K562 (cell line): ENCODE results near the gene CTDNEP1. TPM values are rescaled to one million over a fixed set of nuclear protein-coding genes. Genes with fewer than 3 reads are reported as not detected.

ENCODE experiments used
- CBX5 ChIP-seq: IDR thresholded peaks from 2 replicates; pipeline ENCODE4 v1.6.1; 2014; ENCODE audit warnings: low read depth, borderline replicate concordance
- FOS ChIP-seq: IDR thresholded peaks from 3 replicates; pipeline ENCODE4 v1.6.1; 2011; ENCODE audit not compliant: insufficient read length; ENCODE audit errors: extremely low read depth
- HNRNPL ChIP-seq: fragments of 200-400 bp; formaldehyde crosslinking; IDR thresholded peaks from 2 replicates; pipeline ENCODE4 v1.6.1; 2017; ENCODE audit warnings: low read depth, mild to moderate bottlenecking, low read length
- KLF13 ChIP-seq: fragments of 450-650 bp; IDR thresholded peaks from 2 replicates; pipeline ENCODE4 v1.6.1; 2016; ENCODE audit warnings: missing genetic modification characterization, low read depth, mild to moderate bottlenecking, missing compliant biosample characterization, moderate library complexity, borderline replicate concordance
- MAX ChIP-seq: sonication (generic); formaldehyde crosslinking; IDR thresholded peaks from 2 replicates; pipeline ENCODE4 v1.9.0; 2022; ENCODE audit warnings: mild to moderate bottlenecking, missing genetic modification reagents
- MLX ChIP-seq, 2 experiments: fragments of 450-650 bp in 1 of 2; sonication (generic) in 1 of 2; formaldehyde crosslinking; conservative IDR thresholded peaks; 2 replicates each; pipeline versions ENCODE4 v1.4.0 to v1.8.1; 2020 to 2022; ENCODE audit warnings: mild to moderate bottlenecking in 1 of 2, missing genetic modification reagents in 1 of 2
- MXI1 ChIP-seq: IDR thresholded peaks from 2 replicates; pipeline ENCODE4 v1.6.1; 2011; ENCODE audit warnings: low read depth, mild to moderate bottlenecking, improper control_type of control experiment, low read length
- RREB1 ChIP-seq: fragments of 250-450 bp; sonication (Bioruptor Pico); IDR thresholded peaks from 2 replicates; pipeline ENCODE4 v1.4.0; 2020
- VEZF1 ChIP-seq: fragments of 200-800 bp; sonication (Bioruptor generic); IDR thresholded peaks from 2 replicates; pipeline ENCODE4 v1.6.1; 2017; ENCODE audit warnings: missing genetic modification characterization, missing compliant biosample characterization
- ZNF592 ChIP-seq: fragments of 450-650 bp; IDR thresholded peaks from 2 replicates; pipeline ENCODE4 v1.6.1; 2017; ENCODE audit warnings: antibody characterized with exemption, mild to moderate bottlenecking
- polyA plus RNA-seq, 8 experiments: library from polyadenylated mRNA; depleted of rRNA in 4 of 8; stranded (reverse) in 5 of 8; unstranded in 3 of 8; fragments of >200 nt; fragmentation: Nextera tagmentation in 2 of 8; fragmentation: Illumina TruSeq in 1 of 8; extraction: Ambion mirVana in 2 of 8; extraction: Trizol in 1 of 8; gene quantifications; 2 replicates each; pipeline versions ENCODE4 v1.2.1 to v1.2.3, GENCODE V29; 2011 to 2014; ENCODE audit warnings: inconsistent platforms in 1 of 8, missing spikeins in 1 of 8
- total RNA-seq, 7 experiments: library from RNA; depleted of rRNA in 6 of 7; stranded (reverse); fragments of >200 nt in 6 of 7; fragmentation: Illumina TruSeq in 2 of 7; extraction: Trizol in 2 of 7; gene quantifications; 2 replicates each; pipeline versions ENCODE4 v1.2.1 to v1.2.3, GENCODE V29; 2011 to 2021; ENCODE audit warnings: low replicate concordance in 1 of 7

The CTDNEP1 gene
- total and polyA plus RNA-seq, 9 of the 15 experiments (the other 6 are each of a cell fraction or from before 2014, with no cell fraction given) = 10.7 to 150 (median 28.5) TPM

GRCh38 chr17:7214300-7215135 lies 37.0 kb downstream of the CTDNEP1 start (continued):
- TF ChIP-seq ZNF592 = peak; percentile 89; the same call in 1 of the 2 replicates
- TF ChIP-seq KLF13 = 0 out of 2 replicates have a peak, but pooled peaks have one; percentile 4
- TF ChIP-seq FOS = no peak
- TF ChIP-seq MAX (CRISPR knock-in tag) = peak; percentile 33
- no peak for TF ChIP-seq MXI1
- TF ChIP-seq RREB1 = peak; percentile 93
- TF ChIP-seq CBX5 = no peak
- no peak for TF ChIP-seq MLX (CRISPR knock-in tag; conservative IDR thresholded peaks at IDR 0.05)
- TF ChIP-seq HNRNPL = no peak
- TF ChIP-seq VEZF1 = peak; percentile 92
